Right cardiac atrium (tissue), 5 donors: ENCODE results near the gene KPNA6. TPM values are rescaled to one million over a fixed set of nuclear protein-coding genes. Genes with fewer than 3 reads are reported as not detected.
A peak's percentile ranks its signal among the peaks of the same experiment; 100 is the strongest.

Experiments used
- ATAC-seq, 2 donors: fragments of 200-7000 bp; cut with Tn5 transposase; one replicate each; pipeline versions ENCODE4 v1.8.0 to v1.9.1; 2020; ENCODE audit warnings: moderate library complexity in 2 of 2, mild to moderate bottlenecking in 1 of 2
- DNase-seq, 3 donors: peaks; one replicate each; pipeline ENCODE4 v3.0.0-alpha.2; 2020
- H3K27ac ChIP-seq: one replicate; pipeline ENCODE4 v1.5.1; 2013; ENCODE audit warnings: mild to moderate bottlenecking, low read length, control low read depth, moderate library complexity
- H3K27me3 ChIP-seq: one replicate; pipeline ENCODE4 v1.6.1; 2013; ENCODE audit not compliant: control insufficient read depth, insufficient read depth
- H3K4me1 ChIP-seq: one replicate; pipeline ENCODE4 v1.6.1; 2013; ENCODE audit warnings: low read length; ENCODE audit not compliant: control insufficient read depth, insufficient read depth
- H3K4me3 ChIP-seq: one replicate; pipeline ENCODE4 v1.5.1; 2013; ENCODE audit warnings: low read length, control low read depth
- H3K9me3 ChIP-seq: one replicate; pipeline ENCODE4 v1.6.1; 2013; ENCODE audit warnings: low read length; ENCODE audit not compliant: control insufficient read depth
- WGBS: extraction: QIAGEN DNeasy Blood & Tissue Kit; methylation state at CpG from one replicate; pipeline ENCODE4 v1.1.7; 2013; 5-methylcytosine and 5-hydroxymethylcytosine counted together
- intact Hi-C, 4 donors: fragments of 100-400 bp; cut with DNase I; formaldehyde crosslinking; loops; one replicate each; pipeline versions ENCODE4 v1.11.0 to v1.14.0; 2022 to 2023
- microRNA-seq, 2 donors: library from miRNA; unstranded; fragments of <30 nt; microRNA quantifications; one replicate each; pipeline ENCODE4 v1.2.0, GENCODE V29; 2020 to 2021
- polyA plus RNA-seq: library from polyadenylated mRNA; stranded (reverse); fragments of 200-250 nt; gene quantifications from one replicate; pipeline ENCODE4 v1.2.3, GENCODE V29; 2013
- total RNA-seq, 4 donors: library from RNA; stranded (reverse); fragmentation: NEBNext Ultra II Directional; extraction: Animal tissue kit (Norgen Biotek cat#: 25700); gene quantifications; one replicate each; pipeline ENCODE4 v1.2.1, GENCODE V29; 2021
- donor health status: healthy with polysubstance abuse.
- donor health status: DM: no; HTN: yes; CAD: no.
- donor health status: DM: no; HTN: no; CAD: no.
- donor health status: DM: no; HTN: yes; CAD: no; lungs with severe emphysema.
- donor health status: DM: yes; HTN: yes; CAD: no.

The KPNA6 gene
- total and polyA plus RNA-seq, 5 donors: 14.7 to 79.7 (median 75.5) TPM

DNA sequence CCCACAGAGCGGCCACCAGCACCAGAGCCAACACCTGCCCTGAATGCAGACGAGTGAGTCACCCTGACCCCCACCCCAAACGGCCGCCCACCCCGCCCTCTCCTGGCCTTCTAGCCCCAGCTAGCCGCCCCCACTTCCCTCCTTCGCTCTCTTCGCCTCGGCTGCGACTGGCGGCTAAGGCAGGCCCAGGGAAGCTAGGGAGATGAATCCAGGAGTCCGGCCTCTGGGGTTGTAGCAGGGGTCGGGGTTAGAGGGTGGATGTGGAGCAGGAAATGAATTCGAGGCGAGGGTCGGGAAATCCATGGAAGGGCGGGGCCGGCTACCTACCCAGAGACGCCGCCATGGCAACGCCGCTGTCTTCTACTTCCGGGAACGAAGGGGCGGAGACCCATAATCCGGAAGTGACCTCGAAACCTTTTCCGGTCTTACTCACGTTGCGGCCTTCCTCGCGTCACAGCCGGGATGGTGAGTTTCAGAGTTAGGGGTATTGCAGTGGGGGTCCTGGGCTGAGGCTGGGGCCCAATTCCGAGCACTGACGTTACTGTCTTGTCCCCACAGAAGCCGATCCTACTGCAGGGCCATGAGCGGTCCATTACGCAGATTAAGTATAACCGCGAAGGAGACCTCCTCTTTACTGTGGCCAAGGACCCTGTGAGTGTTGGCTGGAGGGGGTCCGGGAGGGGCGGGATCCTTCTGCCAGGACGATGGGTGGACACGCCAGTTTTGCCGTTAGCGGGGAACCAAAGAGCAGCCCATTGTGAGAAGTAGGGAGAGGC, 114.3 kb downstream of the KPNA6 start, which contains the start of the genes EIF3I and TMEM234:
TSS of gene EIF3I (plus strand) at position 428 of the 776 bp plus-strand sequence. CDS start at position 463, 35 bp downstream.
TSS of gene TMEM234 (minus strand) at position 374 of the 776 bp plus-strand sequence. CDS start at position 343, 31 bp downstream.
- Histone ChIP-seq H3K4me3 (peak within 1 kb of the TSS; percentile 99), H3K4me1 (peaks cover 8% of the 10 kb centered on the region), H3K27ac (peak within 1 kb of the TSS; percentile 98), H3K9me3 (no peaks in the 10 kb centered on the region), H3K27me3 (no peaks in the 10 kb centered on the region)
- intact Hi-C loops: no loop called here
- ATAC-seq (peak; percentile 95 to 96), DNase-seq (peak; percentile 93 to 97 (median 95))
- WGBS: under 1% methylated on average over 46 of the region's 46 CpGs

DNA sequence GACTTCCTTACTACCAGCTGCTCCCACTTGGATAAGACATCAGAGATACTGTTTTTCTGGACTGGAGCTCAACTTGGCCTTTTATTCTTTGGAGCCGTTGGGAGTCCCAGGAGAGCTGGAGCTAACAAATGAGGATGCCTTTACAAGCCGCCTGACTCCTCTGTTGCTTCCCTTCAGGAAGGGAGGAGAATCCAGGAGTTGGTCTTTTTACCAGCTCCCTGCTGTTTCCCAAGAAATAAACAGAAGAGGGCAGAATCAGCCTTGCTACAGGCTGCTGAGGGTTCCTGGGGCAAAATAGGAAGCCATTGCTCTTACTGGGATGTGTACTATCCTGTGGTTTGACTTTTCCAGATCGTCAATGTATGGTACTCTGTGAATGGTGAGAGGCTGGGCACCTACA, 115.8 kb downstream of the KPNA6 start:
- DNase-seq (no peak), ATAC-seq (no peak)
- Histone ChIP-seq H3K4me1 (peaks cover 8% of the 10 kb centered on the region), H3K27ac (peak overlapping the region; percentile 46), H3K9me3 (no peaks in the 10 kb centered on the region), H3K27me3 (no peaks in the 10 kb centered on the region), H3K4me3 (no peak overlapping the region)
- 59% methylated on average over 3 of the region's 3 CpGs for WGBS
- intact Hi-C loops: no loop called here

DNA sequence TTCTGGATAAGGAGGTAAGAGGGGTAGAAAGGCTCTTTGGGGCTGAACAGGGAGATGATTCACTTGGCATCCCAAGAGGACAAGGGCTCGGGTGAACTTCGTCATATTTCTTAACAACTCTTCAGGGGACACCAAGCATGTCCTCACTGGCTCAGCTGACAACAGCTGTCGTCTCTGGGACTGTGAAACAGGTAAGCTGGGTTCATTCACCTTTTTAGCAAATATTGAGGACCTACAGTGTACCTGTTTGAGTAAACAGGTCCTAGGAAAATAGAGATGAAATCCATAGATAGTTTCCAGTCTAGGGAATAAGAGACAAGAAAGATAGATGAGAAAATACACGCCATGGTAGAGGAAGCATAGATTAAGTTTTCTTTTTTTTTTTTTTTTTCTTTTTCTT, 116.4 kb downstream of the KPNA6 start:
- DNase-seq: no peak
- Histone ChIP-seq H3K9me3 (no peaks in the 10 kb centered on the region), H3K4me1 (peaks cover 8% of the 10 kb centered on the region), H3K4me3 (no peak overlapping the region), H3K27ac (no peak overlapping the region), H3K27me3 (no peaks in the 10 kb centered on the region)
- ATAC-seq: no peak
- WGBS: 86% methylated on average over 4 of the region's 4 CpGs
- intact Hi-C loops: no loop called here

Small RNA genes within 50 kb of the gene (microRNA-seq; reads per million reads assigned to microRNA genes)
- 0 reads per million in 2 donors for gene MIR5585

Other genes with a start within 250 kb of the KPNA6 start
- 100 to 1,000 TPM; 369 to 558 (median 421) TPM for gene PTP4A2, start 169.7 kb upstream of the KPNA6 start, total RNA-seq
- gene PTP4A2, start 169.7 kb upstream of the KPNA6 start, polyA plus RNA-seq: 158 TPM
- 10 to 100 TPM; 65.4 to 70.0 (median 69.0) TPM for gene KHDRBS1, start 94.2 kb upstream of the KPNA6 start, total RNA-seq
- gene KHDRBS1, start 94.2 kb upstream of the KPNA6 start, polyA plus RNA-seq: 48.6 TPM
- 10 to 100 TPM in 1 of 4 donors, 1 to 10 TPM in 3; 8.0 to 11.1 (median 8.6) TPM for gene TMEM39B, start 35.1 kb upstream of the KPNA6 start, total RNA-seq
- 6.2 TPM for gene TMEM39B, start 35.1 kb upstream of the KPNA6 start, polyA plus RNA-seq
- gene TXLNA, start 71.6 kb downstream of the KPNA6 start, total RNA-seq: 10 to 100 TPM; 18.5 to 29.4 (median 21.2) TPM
- 13.8 TPM for gene TXLNA, start 71.6 kb downstream of the KPNA6 start, polyA plus RNA-seq
- 10 to 100 TPM in 3 of 4 donors, 1 to 10 TPM in 1; 8.0 to 18.4 (median 14.5) TPM for gene CCDC28B, start 92.5 kb downstream of the KPNA6 start, total RNA-seq
- 26.9 TPM for gene CCDC28B, start 92.5 kb downstream of the KPNA6 start, polyA plus RNA-seq
- gene IQCC, start 97.6 kb downstream of the KPNA6 start, total RNA-seq: 1 to 10 TPM in 3 of 4 donors, under 1 TPM in 1; 0.81 to 1.5 (median 1.5) TPM
- gene IQCC, start 97.6 kb downstream of the KPNA6 start, polyA plus RNA-seq: 1.00 TPM
- gene DCDC2B, start 101.0 kb downstream of the KPNA6 start, total RNA-seq: not detected
- gene DCDC2B, start 101.0 kb downstream of the KPNA6 start, polyA plus RNA-seq: 0.05 TPM
- gene TMEM234, start 114.3 kb downstream of the KPNA6 start, total RNA-seq: 10 to 100 TPM in 3 of 4 donors, 1 to 10 TPM in 1; 9.1 to 14.4 (median 13.9) TPM
- 13.6 TPM for gene TMEM234, start 114.3 kb downstream of the KPNA6 start, polyA plus RNA-seq
- 100 to 1,000 TPM in 1 of 4 donors, 10 to 100 TPM in 3; 99.2 to 104 (median 99.8) TPM for gene EIF3I, start 114.4 kb downstream of the KPNA6 start, total RNA-seq
- 127 TPM for gene EIF3I, start 114.4 kb downstream of the KPNA6 start, polyA plus RNA-seq
- gene FAM167B, start 139.2 kb downstream of the KPNA6 start, total RNA-seq: 1 to 10 TPM; 2.0 to 4.4 (median 3.8) TPM
- 6.5 TPM for gene FAM167B, start 139.2 kb downstream of the KPNA6 start, polyA plus RNA-seq
- 1 to 10 TPM in 3 of 4 donors, under 1 TPM in 1; 0.23 to 2.4 (median 1.3) TPM for gene LCK, start 143.2 kb downstream of the KPNA6 start, total RNA-seq
- 0.41 TPM for gene LCK, start 143.2 kb downstream of the KPNA6 start, polyA plus RNA-seq
- gene HDAC1, start 184.0 kb downstream of the KPNA6 start, total RNA-seq: 10 to 100 TPM; 34.1 to 44.9 (median 39.5) TPM
- gene HDAC1, start 184.0 kb downstream of the KPNA6 start, polyA plus RNA-seq: 28.1 TPM
- 10 to 100 TPM; 14.5 to 52.7 (median 40.2) TPM for gene MARCKSL1, start 228.2 kb downstream of the KPNA6 start, total RNA-seq
- gene MARCKSL1, start 228.2 kb downstream of the KPNA6 start, polyA plus RNA-seq: 30.6 TPM